BLaER1 (cell line): Measurements from ENCODE around the gene TRPM8.
A peak's percentile ranks its signal among the peaks of the same experiment; 100 is the strongest.

Source experiments
- H3K27ac ChIP-seq: shearing (Covaris generic); formaldehyde crosslinking; 2 replicates; pipeline ENCODE4 v1.8.1; 2022
- H3K27me3 ChIP-seq: shearing (Covaris generic); formaldehyde crosslinking; 2 replicates; pipeline ENCODE4 v1.8.1; 2022
- H3K36me3 ChIP-seq: shearing (Covaris generic); formaldehyde crosslinking; 2 replicates; pipeline ENCODE4 v1.8.1; 2022
- H3K4me1 ChIP-seq: shearing (Covaris generic); formaldehyde crosslinking; 2 replicates; pipeline ENCODE4 v1.8.1; 2022
- H3K4me2 ChIP-seq: shearing (Covaris generic); formaldehyde crosslinking; 2 replicates; pipeline ENCODE4 v1.8.1; 2022
- H3K4me3 ChIP-seq: shearing (Covaris generic); formaldehyde crosslinking; 2 replicates; pipeline ENCODE4 v1.8.1; 2022
- H3K9ac ChIP-seq: shearing (Covaris generic); formaldehyde crosslinking; 2 replicates; pipeline ENCODE4 v1.8.1; 2022
- H3K9me3 ChIP-seq: shearing (Covaris generic); formaldehyde crosslinking; 2 replicates; pipeline ENCODE4 v1.8.1; 2022
- H4K20me1 ChIP-seq: shearing (Covaris generic); formaldehyde crosslinking; 2 replicates; pipeline ENCODE4 v1.8.1; 2022
- Cebpa-rat ChIP-seq: shearing (Covaris generic); IDR thresholded peaks from 2 replicates; pipeline ENCODE4 v1.8.1; 2022

Gene TRPM8

DNA sequence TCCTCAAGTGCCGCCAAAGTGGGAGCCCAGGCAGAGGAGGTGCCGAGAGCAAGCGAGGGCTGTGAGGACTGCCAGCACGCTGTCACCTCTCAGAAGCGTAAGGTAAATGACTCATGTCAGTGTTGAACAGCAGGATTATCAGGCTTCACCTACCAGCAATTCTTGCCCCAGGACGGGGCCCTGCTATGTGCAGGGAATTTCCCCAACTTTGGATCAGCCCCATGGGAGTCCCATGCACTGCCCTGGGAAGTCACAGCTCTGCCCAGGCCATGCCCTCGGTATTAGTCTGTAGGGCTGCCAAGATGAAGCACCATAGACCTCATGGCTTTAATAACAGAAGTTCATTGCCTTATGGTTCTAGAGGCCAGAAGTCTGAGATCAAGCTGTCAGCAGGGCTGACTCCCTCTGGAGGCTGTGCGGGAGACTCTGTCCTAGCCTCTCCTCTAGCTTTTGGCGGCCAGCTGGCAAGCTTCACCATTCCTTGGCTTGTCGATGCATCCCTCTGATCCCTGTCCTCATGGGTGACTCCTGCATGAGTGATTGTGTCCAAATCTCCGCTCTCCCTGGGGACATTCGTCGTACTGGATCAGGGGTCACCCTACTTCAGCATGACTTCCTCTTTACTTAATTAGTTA, 55.9 kb downstream of the TRPM8 start:
- Histone ChIP-seq H3K27me3 (0 out of 2 replicates have a peak, but pooled peaks cover 3% of the 10 kb centered on the region), H3K9me3 (peaks cover 10% of the 10 kb centered on the region), H3K4me2 (no peak overlapping the region), H3K9ac (no peak overlapping the region), H3K27ac (no peak overlapping the region), H3K4me1 (peaks cover 49% of the 10 kb centered on the region), H4K20me1 (no peaks in the 10 kb centered on the region), H3K4me3 (no peak overlapping the region), H3K36me3 (no peaks in the 10 kb centered on the region)
- TF ChIP-seq Cebpa-rat, result no peak

DNA sequence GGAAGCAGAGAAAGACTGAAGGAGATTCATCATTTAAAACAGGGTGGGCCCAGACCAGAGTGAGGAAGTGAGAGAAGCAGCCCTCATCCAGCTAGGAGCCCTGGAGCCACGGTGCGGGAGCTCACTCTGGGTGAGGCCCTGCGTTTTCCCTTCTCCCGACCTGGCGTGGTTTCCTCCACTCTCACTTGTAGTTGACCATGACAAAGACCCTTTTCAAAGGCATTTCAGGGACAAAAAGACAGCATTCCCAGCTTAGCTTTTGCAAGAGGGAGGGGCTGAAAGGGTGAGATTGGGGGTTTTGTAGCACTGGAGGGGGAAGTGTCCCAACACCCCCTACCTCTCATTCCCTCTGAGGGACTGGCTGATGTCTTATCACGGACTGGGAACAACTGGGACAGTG, 56.6 kb downstream of the TRPM8 start:
- no peak overlapping the region for H3K4me2 ChIP-seq

DNA sequence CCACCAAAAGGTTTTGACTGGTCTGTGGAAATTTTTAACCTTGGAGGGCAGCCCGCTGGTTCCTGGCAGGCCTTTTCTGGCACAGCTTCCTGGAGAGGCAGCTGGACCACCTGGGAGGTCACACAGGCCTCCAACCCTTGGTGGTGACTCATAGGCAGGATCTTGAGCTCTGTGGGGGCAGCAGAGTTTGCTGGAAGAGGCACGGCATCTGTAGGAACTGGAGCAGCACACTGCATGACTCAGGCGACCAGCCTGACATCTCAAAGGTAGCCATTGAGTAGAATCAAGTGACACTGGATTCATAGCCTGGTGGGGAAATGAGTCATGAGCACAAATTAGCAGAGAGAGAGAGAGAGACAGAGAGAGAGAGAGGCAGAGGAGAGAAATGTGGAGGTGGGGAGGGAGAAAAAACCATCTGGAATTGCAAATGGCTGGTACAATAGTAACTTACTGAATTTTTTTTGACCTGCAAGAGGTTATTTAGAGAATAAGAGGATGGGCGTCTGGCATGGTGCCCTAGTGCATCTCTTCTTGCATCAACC, 57.4 kb downstream of the TRPM8 start:
- H3K27ac ChIP-seq, result no peak overlapping the region
- H3K36me3 ChIP-seq, result no peaks in the 10 kb centered on the region
- H3K4me3 ChIP-seq, result no peak overlapping the region
- H4K20me1 ChIP-seq, result no peaks in the 10 kb centered on the region
- H3K9me3 ChIP-seq, result peaks cover 10% of the 10 kb centered on the region
- TF ChIP-seq Cebpa-rat, result no peak
- peaks cover 52% of the 10 kb centered on the region for H3K4me1 ChIP-seq
- no peak overlapping the region for H3K9ac ChIP-seq
- peak overlapping the region; percentile 33 for H3K4me2 ChIP-seq
- 0 out of 2 replicates have a peak, but pooled peaks cover 3% of the 10 kb centered on the region for H3K27me3 ChIP-seq

More for the DNA sequence above, 56.6 kb downstream of the TRPM8 start:
- Histone ChIP-seq H3K27ac (no peak overlapping the region), H4K20me1 (no peaks in the 10 kb centered on the region), H3K36me3 (no peaks in the 10 kb centered on the region), H3K4me3 (no peak overlapping the region), H3K27me3 (0 out of 2 replicates have a peak, but pooled peaks cover 3% of the 10 kb centered on the region), H3K9ac (no peak overlapping the region), H3K4me1 (peaks cover 49% of the 10 kb centered on the region), H3K9me3 (peaks cover 10% of the 10 kb centered on the region)
- no peak for TF ChIP-seq Cebpa-rat

DNA sequence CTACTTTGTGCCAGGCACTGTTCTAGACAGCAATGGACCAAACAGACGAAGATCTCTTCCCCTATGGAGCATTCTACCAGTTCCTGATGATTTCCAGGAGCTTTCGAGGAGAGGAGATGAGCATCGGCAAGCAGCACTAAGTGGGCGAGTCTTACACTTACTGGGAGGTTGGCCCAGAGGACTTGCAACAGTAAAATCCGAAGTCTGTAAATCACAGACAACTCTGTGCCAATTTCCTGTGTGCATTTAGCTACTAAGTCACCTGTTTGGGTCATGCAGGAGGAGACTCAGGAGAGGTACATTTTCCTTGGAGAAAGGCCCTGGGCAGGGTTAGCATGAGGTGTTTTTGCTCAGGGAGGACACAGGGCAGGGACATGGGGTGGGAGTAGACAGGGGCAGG, 58.9 kb downstream of the TRPM8 start:
- H3K4me2 ChIP-seq, result peak overlapping the region; percentile 51
- TF ChIP-seq Cebpa-rat, result no peak
- no peak overlapping the region for H3K27ac ChIP-seq
- H4K20me1 ChIP-seq, result no peaks in the 10 kb centered on the region
- no peak overlapping the region for H3K4me3 ChIP-seq
- H3K27me3 ChIP-seq, result no peaks in the 10 kb centered on the region
- peaks cover 60% of the 10 kb centered on the region for H3K4me1 ChIP-seq
- H3K9me3 ChIP-seq, result peaks cover 10% of the 10 kb centered on the region
- H3K36me3 ChIP-seq, result no peaks in the 10 kb centered on the region
- peak overlapping the region; percentile 30; the same call in 1 of the 2 replicates for H3K9ac ChIP-seq

DNA sequence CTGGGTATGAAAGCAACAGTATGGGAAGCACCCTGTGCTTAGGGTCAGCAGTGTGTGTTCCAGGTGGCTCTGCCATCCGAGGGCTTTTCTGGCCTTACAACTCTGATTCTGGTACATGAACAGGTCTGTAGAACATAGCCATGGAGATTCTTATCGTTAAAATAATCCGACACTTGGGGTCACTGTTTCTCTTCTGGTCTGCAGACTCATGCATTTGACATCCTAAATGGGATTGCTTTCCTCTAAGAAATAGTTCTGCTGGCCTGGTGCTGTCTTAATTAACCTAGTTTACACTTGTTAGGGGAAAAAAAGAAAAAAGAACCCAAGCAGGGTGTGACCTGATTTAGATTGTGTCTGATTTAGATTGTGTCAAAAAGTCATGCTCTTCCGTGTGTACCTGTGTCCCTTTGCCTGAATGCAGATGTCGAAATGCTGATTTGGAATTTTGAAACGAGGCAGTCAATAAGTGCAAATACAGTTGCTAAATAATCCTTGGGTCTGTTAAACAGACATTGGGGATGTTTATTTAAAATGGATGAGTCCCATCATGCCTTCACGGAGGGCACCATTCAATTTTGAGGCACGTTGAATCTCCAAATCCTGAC, 59.6 kb downstream of the TRPM8 start:
- peak overlapping the region; percentile 53 for H3K9ac ChIP-seq
- no peak overlapping the region for H3K4me3 ChIP-seq
- no peaks in the 10 kb centered on the region for H3K36me3 ChIP-seq
- no peaks in the 10 kb centered on the region for H3K27me3 ChIP-seq
- peak overlapping the region; percentile 51 for H3K4me2 ChIP-seq
- TF ChIP-seq Cebpa-rat, result no peak
- H3K27ac ChIP-seq, result peak overlapping the region; percentile 50
- peaks cover 67% of the 10 kb centered on the region for H3K4me1 ChIP-seq
- peaks cover 10% of the 10 kb centered on the region for H3K9me3 ChIP-seq
- no peaks in the 10 kb centered on the region for H4K20me1 ChIP-seq

DNA sequence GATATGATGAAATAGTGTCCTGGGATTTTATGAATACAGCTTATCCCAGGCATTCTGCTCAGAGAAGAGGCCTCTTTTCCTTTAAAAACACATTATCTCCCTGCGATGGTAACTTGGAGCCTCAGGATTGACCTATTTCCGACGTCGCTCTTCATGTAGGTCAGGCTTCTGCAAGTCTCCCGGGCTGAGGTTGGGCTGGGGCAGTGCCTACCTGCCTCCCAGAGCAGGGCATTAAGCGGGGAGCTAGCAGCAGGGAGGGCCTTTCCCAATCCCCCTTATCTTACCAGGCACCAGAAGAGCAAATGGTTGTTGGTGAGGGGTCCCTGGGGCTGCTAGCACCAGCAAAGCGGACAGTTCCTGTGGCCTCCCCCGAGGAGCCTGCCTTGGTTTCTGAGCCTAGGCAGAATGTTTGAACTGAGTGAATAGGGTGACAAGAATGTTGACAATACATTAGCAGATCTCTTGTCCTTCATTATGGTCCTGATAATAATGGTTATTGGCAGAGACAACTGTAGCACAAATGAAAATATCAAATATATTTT, 60.2 kb downstream of the TRPM8 start:
- no peak for TF ChIP-seq Cebpa-rat
- Histone ChIP-seq H4K20me1 (no peaks in the 10 kb centered on the region), H3K4me3 (no peak overlapping the region), H3K4me2 (peak overlapping the region; percentile 51), H3K9ac (peak overlapping the region; percentile 53; the same call in 1 of the 2 replicates), H3K36me3 (no peaks in the 10 kb centered on the region), H3K4me1 (peaks cover 73% of the 10 kb centered on the region), H3K9me3 (peaks cover 7% of the 10 kb centered on the region), H3K27me3 (no peaks in the 10 kb centered on the region), H3K27ac (peak overlapping the region; percentile 50)

DNA sequence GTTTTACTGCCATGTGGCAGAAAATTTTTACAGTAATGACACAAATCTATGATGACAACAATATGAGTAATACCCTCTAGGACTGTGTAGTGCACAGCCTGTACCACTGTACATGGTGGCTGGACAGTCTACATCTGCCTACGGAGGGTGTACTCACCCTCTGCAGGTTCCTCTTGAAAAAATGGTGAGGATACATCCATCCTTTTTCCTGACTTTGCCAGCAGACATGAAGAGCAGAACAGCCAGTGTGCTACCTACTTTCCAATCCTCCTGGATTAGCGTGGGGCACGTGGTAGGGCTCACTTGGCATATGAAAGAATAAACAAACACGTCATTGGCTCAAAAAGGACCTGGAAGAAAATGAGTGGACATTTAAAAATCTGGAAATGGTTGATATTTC, 62.6 kb downstream of the TRPM8 start:
- no peak overlapping the region for H3K4me2 ChIP-seq
- no peak overlapping the region for H3K9ac ChIP-seq
- TF ChIP-seq Cebpa-rat, result no peak
- peaks cover 69% of the 10 kb centered on the region for H3K4me1 ChIP-seq
- no peaks in the 10 kb centered on the region for H4K20me1 ChIP-seq
- no peaks in the 10 kb centered on the region for H3K27me3 ChIP-seq
- H3K9me3 ChIP-seq, result peaks cover 19% of the 10 kb centered on the region
- H3K36me3 ChIP-seq, result no peaks in the 10 kb centered on the region
- no peak overlapping the region for H3K4me3 ChIP-seq
- H3K27ac ChIP-seq, result no peak overlapping the region

DNA sequence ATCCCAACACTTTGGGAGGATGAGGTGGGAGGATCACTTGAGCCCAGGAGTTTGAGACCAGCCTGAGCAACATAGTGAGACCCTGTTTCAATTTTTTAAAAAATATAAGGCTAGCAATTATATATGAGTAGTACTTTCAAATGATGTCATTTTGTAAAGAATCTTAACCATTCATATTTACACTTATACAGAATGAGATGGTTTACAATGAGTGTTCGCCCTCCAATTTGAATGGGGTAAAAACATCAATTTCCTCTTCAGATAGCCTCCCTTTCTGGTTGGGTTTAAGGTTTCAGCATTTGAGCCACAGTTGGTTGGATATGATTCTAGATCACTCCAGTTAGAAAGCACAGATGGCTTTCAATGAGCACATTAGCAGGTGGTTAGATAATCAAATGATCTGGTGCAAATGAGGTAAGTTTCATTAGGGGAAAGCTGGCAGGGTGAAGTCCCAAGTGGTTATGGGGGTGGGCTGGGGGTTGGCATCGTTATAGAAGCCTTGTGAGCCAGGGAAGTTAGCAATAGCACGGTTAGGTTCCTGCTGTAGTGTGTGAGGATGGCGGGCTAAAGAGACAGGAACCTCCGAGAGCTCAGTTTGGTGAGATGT, 63.9 kb downstream of the TRPM8 start:
- Histone ChIP-seq H3K27ac (no peak overlapping the region), H3K4me2 (peak overlapping the region; percentile 41), H3K9me3 (peaks cover 32% of the 10 kb centered on the region), H3K4me1 (peaks cover 56% of the 10 kb centered on the region), H4K20me1 (no peaks in the 10 kb centered on the region), H3K36me3 (no peaks in the 10 kb centered on the region), H3K27me3 (no peaks in the 10 kb centered on the region), H3K4me3 (no peak overlapping the region), H3K9ac (no peak overlapping the region)
- no peak for TF ChIP-seq Cebpa-rat

DNA sequence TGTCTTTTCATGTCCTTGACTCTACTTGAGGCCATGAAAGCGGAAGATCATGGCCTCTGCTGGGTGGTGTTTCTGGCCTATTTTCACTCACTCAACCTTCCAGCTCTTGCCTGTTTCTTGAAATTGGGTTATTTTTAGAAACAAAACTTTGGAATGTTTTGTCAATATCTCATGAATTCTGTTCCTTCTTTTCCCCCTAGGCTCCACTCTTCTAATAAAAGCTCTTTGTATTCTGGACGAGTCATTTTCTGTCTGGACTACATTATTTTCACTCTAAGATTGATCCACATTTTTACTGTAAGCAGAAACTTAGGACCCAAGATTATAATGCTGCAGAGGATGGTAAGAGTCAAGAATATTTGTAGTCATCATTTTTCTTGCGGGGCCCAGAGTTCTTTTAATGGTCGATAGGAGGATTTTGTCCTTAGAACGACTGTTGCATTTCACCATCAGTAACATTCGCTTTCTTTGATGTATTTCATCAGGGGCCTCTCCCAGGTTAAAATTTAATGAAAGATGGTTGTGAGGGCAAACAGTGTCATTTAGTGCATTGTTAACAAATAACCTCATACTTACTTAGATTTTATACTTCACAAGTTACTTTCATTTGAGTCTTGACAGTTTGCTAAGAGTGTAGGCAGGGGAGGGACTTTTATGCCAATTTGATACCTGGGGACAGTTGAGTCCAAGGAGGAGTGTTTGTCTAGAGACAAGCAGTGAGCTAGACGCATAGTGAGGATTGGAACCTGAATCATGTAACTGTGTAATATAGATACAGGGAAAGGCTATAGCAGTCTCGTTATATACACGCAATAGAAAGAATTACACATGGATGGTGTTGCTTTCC, 64.6 kb downstream of the TRPM8 start:
- no peak overlapping the region for H3K27ac ChIP-seq

More for the DNA sequence above, 64.6 kb downstream of the TRPM8 start:
- peaks cover 32% of the 10 kb centered on the region for H3K9me3 ChIP-seq
- H3K4me3 ChIP-seq, result no peak overlapping the region
- TF ChIP-seq Cebpa-rat, result no peak
- no peaks in the 10 kb centered on the region for H3K36me3 ChIP-seq
- peak overlapping the region; percentile 41 for H3K4me2 ChIP-seq
- no peaks in the 10 kb centered on the region for H4K20me1 ChIP-seq
- H3K27me3 ChIP-seq, result no peaks in the 10 kb centered on the region
- H3K4me1 ChIP-seq, result peaks cover 49% of the 10 kb centered on the region
- H3K9ac ChIP-seq, result no peak overlapping the region
